Effector CD4-positive, alpha-beta T cell (primary cell): Measurements from ENCODE around the gene MACROD2.

Experiments used
- DNase-seq: peaks from one replicate; pipeline ENCODE4 v3.0.0-alpha.2; 2020

Gene MACROD2

GRCh38 chr20:14782731-14783130, 787.4 kb downstream of the MACROD2 start:
- no peak for DNase-seq

GRCh38 chr20:14783766-14784165, 788.5 kb downstream of the MACROD2 start:
- DNase-seq, result no peak

GRCh38 chr20:14785065-14785743, 789.9 kb downstream of the MACROD2 start:
- no peak for DNase-seq

GRCh38 chr20:14790190-14790589, 794.9 kb downstream of the MACROD2 start:
- DNase-seq, result no peak

- no peak for DNase-seq
Observed at GRCh38 chr20:14790771-14791620, 795.7 kb downstream of the MACROD2 start.

- DNase-seq, result no peak
Observed at GRCh38 chr20:14792915-14793314, 797.6 kb downstream of the MACROD2 start.

- DNase-seq, result no peak
Observed at GRCh38 chr20:14799545-14800216, 804.4 kb downstream of the MACROD2 start.

- DNase-seq, result no peak
Observed at GRCh38 chr20:14800707-14801425, 805.5 kb downstream of the MACROD2 start.

- DNase-seq, result no peak
Observed at GRCh38 chr20:14801591-14802325, 806.4 kb downstream of the MACROD2 start.

GRCh38 chr20:14807224-14807623, 811.9 kb downstream of the MACROD2 start:
- no peak for DNase-seq

GRCh38 chr20:14815340-14815739, 820.0 kb downstream of the MACROD2 start:
- no peak for DNase-seq

GRCh38 chr20:14816471-14816870, 821.2 kb downstream of the MACROD2 start:
- no peak for DNase-seq

- no peak for DNase-seq
Observed at GRCh38 chr20:14817101-14817500, 821.8 kb downstream of the MACROD2 start.

GRCh38 chr20:14820771-14821170, 825.5 kb downstream of the MACROD2 start:
- DNase-seq, result no peak

GRCh38 chr20:14821251-14821650, 825.9 kb downstream of the MACROD2 start:
- no peak for DNase-seq

- DNase-seq, result no peak
Observed at GRCh38 chr20:14824996-14825395, 829.7 kb downstream of the MACROD2 start.

GRCh38 chr20:14826543-14827313, 831.4 kb downstream of the MACROD2 start:
- no peak for DNase-seq

GRCh38 chr20:14828459-14828858, 833.1 kb downstream of the MACROD2 start:
- no peak for DNase-seq

GRCh38 chr20:14829906-14830305, 834.6 kb downstream of the MACROD2 start:
- DNase-seq, result no peak

- DNase-seq, result no peak
Observed at GRCh38 chr20:14830466-14830865, 835.1 kb downstream of the MACROD2 start.

- no peak for DNase-seq
Observed at GRCh38 chr20:14830899-14831298, 835.6 kb downstream of the MACROD2 start.
